HepG2 (cell line): ENCODE measurements around the gene TTC6. TPM values are rescaled to one million over a fixed set of nuclear protein-coding genes. Genes with fewer than 3 reads are reported as not detected.

Source experiments
- CHCHD3 ChIP-seq: sonication (generic); formaldehyde crosslinking; IDR thresholded peaks from 2 replicates; pipeline ENCODE4 v1.8.0; 2022; ENCODE audit warnings: mild to moderate bottlenecking, missing genetic modification reagents, moderate library complexity
- ETV6 ChIP-seq: sonication (generic); formaldehyde crosslinking; conservative IDR thresholded peaks from 2 replicates; pipeline ENCODE4 v1.4.0; 2020; ENCODE audit warnings: missing genetic modification reagents
- FOXO4 ChIP-seq: sonication (generic); formaldehyde crosslinking; conservative IDR thresholded peaks from 2 replicates; pipeline ENCODE4 v1.8.1; 2023; ENCODE audit warnings: missing genetic modification reagents
- HCFC1 ChIP-seq: fragments of 150-350 bp; IDR thresholded peaks from 2 replicates; pipeline ENCODE4 v1.6.1; 2014; ENCODE audit warnings: low read depth, low read length
- HMGA1 ChIP-seq: sonication (generic); formaldehyde crosslinking; conservative IDR thresholded peaks from 2 replicates; pipeline ENCODE4 v1.4.0; 2020; ENCODE audit warnings: missing genetic modification reagents
- HMGXB3 ChIP-seq: sonication (generic); formaldehyde crosslinking; IDR thresholded peaks from 2 replicates; pipeline ENCODE4 v1.4.0; 2020; ENCODE audit warnings: missing genetic modification reagents, borderline replicate concordance
- ZBTB3 ChIP-seq: sonication (generic); formaldehyde crosslinking; IDR thresholded peaks from 2 replicates; pipeline ENCODE4 v1.4.0; 2020; ENCODE audit warnings: low read depth, mild to moderate bottlenecking, moderate library complexity, missing genetic modification reagents, borderline replicate concordance
- ZBTB8A ChIP-seq: sonication (generic); formaldehyde crosslinking; IDR thresholded peaks from 2 replicates; pipeline ENCODE4 v1.4.0; 2020; ENCODE audit warnings: mild to moderate bottlenecking, low read depth, missing genetic modification reagents, borderline replicate concordance
- ZNF207 ChIP-seq: fragments of 450-650 bp; IDR thresholded peaks from 2 replicates; pipeline ENCODE4 v1.6.1; 2016; ENCODE audit warnings: antibody characterized with exemption, borderline replicate concordance
- ZNF318 ChIP-seq: sonication (generic); formaldehyde crosslinking; IDR thresholded peaks from 2 replicates; pipeline ENCODE4 v1.4.0; 2020; ENCODE audit warnings: mild to moderate bottlenecking, missing genetic modification reagents
- ZNF383 ChIP-seq: sonication (generic); formaldehyde crosslinking; IDR thresholded peaks from 2 replicates; pipeline ENCODE4 v1.4.0; 2020; ENCODE audit warnings: missing genetic modification reagents, mild to moderate bottlenecking, borderline replicate concordance
- ZNF550 ChIP-seq: sonication (generic); formaldehyde crosslinking; IDR thresholded peaks from 2 replicates; pipeline ENCODE4 v1.4.0; 2020; ENCODE audit warnings: mild to moderate bottlenecking, missing genetic modification reagents, borderline replicate concordance
- ZNF746 ChIP-seq: sonication (generic); formaldehyde crosslinking; IDR thresholded peaks from 2 replicates; pipeline ENCODE4 v1.8.0; 2022; ENCODE audit warnings: mild to moderate bottlenecking, missing genetic modification reagents
- ZNF776 ChIP-seq: sonication (generic); formaldehyde crosslinking; IDR thresholded peaks from 2 replicates; pipeline ENCODE4 v1.4.0; 2020; ENCODE audit warnings: mild to moderate bottlenecking, missing genetic modification reagents
- ZNF790 ChIP-seq: sonication (generic); formaldehyde crosslinking; IDR thresholded peaks from 2 replicates; pipeline ENCODE4 v1.8.0; 2022; ENCODE audit warnings: missing genetic modification reagents, mild to moderate bottlenecking, borderline replicate concordance
- ZZZ3 ChIP-seq: sonication (generic); formaldehyde crosslinking; IDR thresholded peaks from 2 replicates; pipeline ENCODE4 v1.4.0; 2020; ENCODE audit warnings: missing genetic modification reagents, mild to moderate bottlenecking, borderline replicate concordance
- polyA plus RNA-seq, 8 experiments: library from polyadenylated mRNA; depleted of rRNA in 3 of 8; stranded (reverse) in 7 of 8; unstranded in 1 of 8; fragments of >200 nt; fragmentation: Illumina TruSeq in 4 of 8; extraction: Trizol in 4 of 8; gene quantifications; 2 replicates each; pipeline versions ENCODE4 v1.2.1 to v1.2.3, GENCODE V29; 2011 to 2016; ENCODE audit warnings: low read depth in 4 of 8, missing spikeins in 1 of 8, mixed read lengths in 1 of 8; ENCODE audit not compliant: insufficient read depth in 1 of 8
- total RNA-seq, 5 experiments: library from RNA; depleted of rRNA; stranded (reverse); fragments of >200 nt; fragmentation: Illumina TruSeq; extraction: Trizol; gene quantifications; 2 replicates each; pipeline ENCODE4 v1.2.3, GENCODE V29; 2016; ENCODE audit warnings: low read depth in 1 of 5

The TTC6 gene
- total and polyA plus RNA-seq, 2 of the 13 experiments (the other 11 are each of a cell fraction or from before 2014, with no cell fraction given): 9.3 to 27.4 TPM

GRCh38 chr14:37588667-37588955, 6.8 kb upstream of the TTC6 start (continued):
- TF ChIP-seq ZNF318 (CRISPR knock-in tag) (no peak), FOXO4 (CRISPR knock-in tag) (no peak), ZBTB8A (CRISPR knock-in tag) (no peak), CHCHD3 (CRISPR knock-in tag) (no peak), HCFC1 (no peak), ZNF383 (0 out of 2 replicates have a peak, but pooled peaks have one; percentile 55), ZNF746 (CRISPR knock-in tag) (no peak), ZNF790 (CRISPR knock-in tag) (no peak), HMGA1 (CRISPR knock-in tag) (no peak), ZNF207 (no peak), ZNF550 (no peak), ZBTB3 (CRISPR knock-in tag) (no peak; the same call in 1 of the 2 replicates), ETV6 (CRISPR knock-in tag) (no peak), ZNF776 (no peak), ZZZ3 (no peak), HMGXB3 (CRISPR knock-in tag) (no peak)
